Measurements from ENCODE around the gene CST9. TPM values are rescaled to one million over a fixed set of nuclear protein-coding genes. Genes with fewer than 3 reads are reported as not detected.

The CST9 gene
- total and polyA plus RNA-seq, 10 of the 15 experiments (the other 5 are each of a cell fraction or from before 2014, with no cell fraction given): not detected

DNA sequence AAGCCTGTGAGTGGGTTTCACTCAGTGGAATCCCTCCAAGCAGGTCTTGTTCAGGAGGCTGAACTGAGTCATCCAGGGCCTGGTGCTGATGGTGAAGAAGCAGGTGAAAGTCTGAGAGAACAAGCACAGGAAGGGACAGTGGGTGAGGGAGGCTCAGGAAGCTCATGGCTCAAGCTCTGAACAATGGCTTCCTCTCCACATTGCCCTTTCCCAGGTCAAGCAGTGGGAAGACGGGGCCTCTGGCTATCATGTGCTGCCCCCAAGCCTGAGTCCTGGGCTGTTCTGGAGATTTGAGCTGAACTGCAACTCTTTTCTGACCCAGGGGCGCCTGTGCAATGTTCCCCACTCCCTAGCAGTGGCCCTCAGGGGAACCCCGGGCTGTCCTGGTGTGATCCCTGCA is 40.8 kb downstream of the CST9 start:
- H3K4me3 ChIP-seq: no peak overlapping the region
- no peaks in the 10 kb centered on the region for H3K4me1 ChIP-seq (ENCODE audit: control insufficient read depth, insufficient read depth, low read length)
- H3K4me2 ChIP-seq (ENCODE audit: control insufficient read depth, insufficient read depth): no peak overlapping the region
- TF ChIP-seq, protein P1, sequence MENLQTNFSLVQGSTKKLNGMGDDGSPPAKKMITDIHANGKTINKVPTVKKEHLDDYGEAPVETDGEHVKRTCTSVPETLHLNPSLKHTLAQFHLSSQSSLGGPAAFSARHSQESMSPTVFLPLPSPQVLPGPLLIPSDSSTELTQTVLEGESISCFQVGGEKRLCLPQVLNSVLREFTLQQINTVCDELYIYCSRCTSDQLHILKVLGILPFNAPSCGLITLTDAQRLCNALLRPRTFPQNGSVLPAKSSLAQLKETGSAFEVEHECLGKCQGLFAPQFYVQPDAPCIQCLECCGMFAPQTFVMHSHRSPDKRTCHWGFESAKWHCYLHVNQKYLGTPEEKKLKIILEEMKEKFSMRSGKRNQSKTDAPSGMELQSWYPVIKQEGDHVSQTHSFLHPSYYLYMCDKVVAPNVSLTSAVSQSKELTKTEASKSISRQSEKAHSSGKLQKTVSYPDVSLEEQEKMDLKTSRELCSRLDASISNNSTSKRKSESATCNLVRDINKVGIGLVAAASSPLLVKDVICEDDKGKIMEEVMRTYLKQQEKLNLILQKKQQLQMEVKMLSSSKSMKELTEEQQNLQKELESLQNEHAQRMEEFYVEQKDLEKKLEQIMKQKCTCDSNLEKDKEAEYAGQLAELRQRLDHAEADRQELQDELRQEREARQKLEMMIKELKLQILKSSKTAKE (IDR thresholded peaks at IDR 0.05; ENCODE audit: low read depth, poor library complexity, severe bottlenecking): no peak
- TF ChIP-seq MEF2A (IDR thresholded peaks at IDR 0.05; ENCODE audit: insufficient read depth, low read depth, low read length): no peak
- TF ChIP-seq EGR1 (IDR thresholded peaks at IDR 0.05; ENCODE audit: borderline replicate concordance in 1 of 2, low read depth in 2 of 2, low read length in 2 of 2): no peak
- TF ChIP-seq GATAD2B (conservative IDR thresholded peaks at IDR 0.05; ENCODE audit: low read depth): no peak
- no peak overlapping the region for H2AFZ ChIP-seq (ENCODE audit: control insufficient read depth, low read depth, low read length)
- H3K36me3 ChIP-seq (ENCODE audit: control insufficient read depth in 2 of 2, insufficient read depth in 2 of 2, low read length in 1 of 2): no peaks in the 10 kb centered on the region
- POLR2A ChIA-PET: no interaction called here
- FAIRE-seq (no peak), DNase-seq (ENCODE audit: low read depth, low spot score) (no peak), ATAC-seq (no peak)
- H3K79me2 ChIP-seq (ENCODE audit: control insufficient read depth, insufficient read depth, low read length): no peaks in the 10 kb centered on the region
- WGBS (ENCODE audit: insufficient coverage, insufficient replicate concordance, low lambda C conversion rate, missing lambda C conversion rate): 13% methylated on average over 3 of the region's 3 CpGs
- intact Hi-C loops (cut with micrococcal nuclease; ENCODE audit: unreplicated experiment): no loop called here
- H3K9ac ChIP-seq (ENCODE audit: control insufficient read depth, insufficient read depth, low read length): no peak overlapping the region
- in situ Hi-C loops (cut with MboI): no loop called here
- SMC1A ChIA-PET (ENCODE audit: uncharacterized antibody, unreplicated experiment): no interaction called here
- no peaks in the 10 kb centered on the region for H4K20me1 ChIP-seq (ENCODE audit: control insufficient read depth, insufficient read depth)
- no peaks in the 10 kb centered on the region; a peak in 1 of 4 replicates for H3K27me3 ChIP-seq (replicated peaks in 1 of 2; ENCODE audit: control insufficient read depth in 2 of 2, insufficient read depth in 2 of 2, low read length in 1 of 2)
- H3K27ac ChIP-seq (ENCODE audit: control insufficient read depth, insufficient read depth): no peak overlapping the region
- no TSS peak for BruUV-seq (replicated peaks)
- H3K9me3 ChIP-seq (replicated peaks; ENCODE audit: control insufficient read depth, insufficient read depth, low read length): peaks cover 1% of the 10 kb centered on the region; the same call in 1 of the 3 replicates
- CTCF ChIA-PET: no interaction called here
- RAD21 ChIA-PET (ENCODE audit: unreplicated experiment): no interaction called here

DNA sequence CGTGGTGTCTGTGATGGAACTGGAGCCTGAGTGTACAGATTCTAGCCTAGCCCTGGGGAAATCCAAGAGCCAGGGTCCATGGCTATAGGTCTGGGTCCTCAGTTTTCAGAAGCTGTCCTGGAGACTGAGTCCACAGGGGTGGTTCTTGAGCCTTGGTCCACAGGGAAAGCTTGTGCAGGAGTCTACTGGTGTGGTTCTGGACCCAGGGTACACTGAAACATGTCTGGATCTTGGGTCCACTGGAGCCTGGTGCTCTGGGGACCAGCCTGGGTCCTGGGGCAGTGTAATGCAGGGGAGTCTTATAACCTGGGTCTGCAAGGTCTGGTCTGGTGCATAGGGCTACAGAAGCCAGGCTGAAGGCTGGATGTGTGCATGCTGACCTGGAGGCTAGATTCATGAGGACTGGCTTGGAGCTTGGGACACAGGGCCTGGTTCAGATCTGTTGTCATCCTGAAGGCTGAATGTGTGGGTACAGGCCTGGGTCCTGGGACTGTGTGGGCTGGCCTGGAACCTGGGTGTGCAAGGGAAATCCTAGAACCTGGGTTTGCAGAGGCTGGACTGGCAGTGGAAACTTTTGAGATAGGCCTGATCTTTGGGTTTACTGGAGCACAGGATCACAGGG is 42.9 kb downstream of the CST9 start:
- BruUV-seq (replicated peaks): no TSS peak
- POLR2A ChIA-PET: no interaction called here

More for the DNA sequence above, 42.9 kb downstream of the CST9 start:
- in situ Hi-C loops (cut with MboI): no loop called here
- Histone ChIP-seq H3K27me3 (replicated peaks in 1 of 2; ENCODE audit: control insufficient read depth in 2 of 2, insufficient read depth in 2 of 2, low read length in 1 of 2) (no peaks in the 10 kb centered on the region), H3K4me2 (ENCODE audit: control insufficient read depth, insufficient read depth) (no peak overlapping the region), H4K20me1 (ENCODE audit: control insufficient read depth, insufficient read depth) (no peaks in the 10 kb centered on the region), H3K9ac (ENCODE audit: control insufficient read depth, insufficient read depth, low read length) (no peak overlapping the region), H2AFZ (ENCODE audit: control insufficient read depth, low read depth, low read length) (no peak overlapping the region), H3K36me3 (ENCODE audit: control insufficient read depth in 2 of 2, insufficient read depth in 2 of 2, low read length in 1 of 2) (no peaks in the 10 kb centered on the region), H3K4me3 (no peak overlapping the region), H3K9me3 (replicated peaks; ENCODE audit: control insufficient read depth, insufficient read depth, low read length) (peaks cover 1% of the 10 kb centered on the region; the same call in 1 of the 3 replicates), H3K27ac (ENCODE audit: control insufficient read depth, insufficient read depth) (no peak overlapping the region), H3K4me1 (ENCODE audit: control insufficient read depth, insufficient read depth, low read length) (no peaks in the 10 kb centered on the region), H3K79me2 (ENCODE audit: control insufficient read depth, insufficient read depth, low read length) (no peaks in the 10 kb centered on the region)
- DNase-seq (ENCODE audit: low read depth, low spot score): no peak
- CTCF ChIA-PET: no interaction called here
- FAIRE-seq: no peak
- no peak for ATAC-seq
- no peak for TF ChIP-seq TAF1 (IDR thresholded peaks at IDR 0.05; ENCODE audit: borderline replicate concordance, low read depth, low read length)
- intact Hi-C loops (cut with micrococcal nuclease; ENCODE audit: unreplicated experiment): no loop called here
- 0% methylated on average over 1 of the region's 1 CpG for WGBS (ENCODE audit: insufficient coverage, insufficient replicate concordance, low lambda C conversion rate, missing lambda C conversion rate)
- SMC1A ChIA-PET (ENCODE audit: uncharacterized antibody, unreplicated experiment): no interaction called here
- RAD21 ChIA-PET (ENCODE audit: unreplicated experiment): no interaction called here
